ENCODE results near the gene ODAM.

Gene ODAM

DNA sequence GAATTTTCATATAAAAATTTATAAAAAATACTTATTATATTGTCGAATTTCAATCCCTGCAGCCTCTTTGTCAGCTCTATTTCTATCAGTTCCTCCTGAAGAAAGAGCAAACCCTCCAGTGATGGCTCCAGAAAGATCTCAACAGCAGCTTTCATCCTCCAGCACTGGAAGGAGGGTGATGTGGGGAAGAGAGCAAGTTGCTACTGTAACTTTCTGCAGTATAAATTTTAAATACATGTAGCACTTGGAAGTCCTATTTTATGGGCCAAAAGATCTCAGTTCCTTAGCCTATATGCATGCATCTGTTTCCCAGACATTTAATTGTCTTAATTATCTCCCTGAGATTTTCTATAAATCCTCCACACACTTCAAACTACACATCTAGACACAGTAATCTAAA is 13.7 kb upstream of the ODAM start:
- no peak overlapping the region for H3K4me3 ChIP-seq (ENCODE audit: low read depth, low read length)
- H3K4me1 ChIP-seq (ENCODE audit: control insufficient read depth in 1 of 2, insufficient read depth in 2 of 2, low read length in 2 of 2), result peaks cover 0 to 3% of the 10 kb centered on the region in 2 experiments
- no peak overlapping the region for H2BK120ac ChIP-seq (ENCODE audit: insufficient read depth, low read length, poor library complexity)
- DNase-seq, result no peak
- no peak overlapping the region for H2BK5ac ChIP-seq (ENCODE audit: low read depth, low read length, poor library complexity)
- no peak overlapping the region for H3K23ac ChIP-seq (ENCODE audit: low read length)
- no peak overlapping the region for H3K9ac ChIP-seq (ENCODE audit: low read length)
- H3K27me3 ChIP-seq (ENCODE audit: insufficient read depth, low read length), result no peaks in the 10 kb centered on the region
- H3K27ac ChIP-seq (ENCODE audit: low read depth, low read length), result no peak overlapping the region
- no peak overlapping the region for H4K91ac ChIP-seq (ENCODE audit: low read depth, low read length)
- no peak overlapping the region for H3K4me2 ChIP-seq (ENCODE audit: low read length)
- H3K36me3 ChIP-seq (ENCODE audit: control insufficient read depth in 1 of 2, insufficient read depth in 2 of 2, low read length in 2 of 2), result no peaks in the 10 kb centered on the region
- no peak overlapping the region for H3K4ac ChIP-seq (ENCODE audit: low read depth, low read length)
- H2BK12ac ChIP-seq (ENCODE audit: low read length), result no peak overlapping the region
- no CpG with 5 or more reads among the region's 1 CpG for WGBS (ENCODE audit: extremely low coverage, insufficient coverage, insufficient read length)
- H3K79me1 ChIP-seq (ENCODE audit: low read length), result peaks cover 2% of the 10 kb centered on the region
- no peak overlapping the region for H4K12ac ChIP-seq (ENCODE audit: low read depth, low read length)
- H4K8ac ChIP-seq (ENCODE audit: low read depth, low read length), result no peak overlapping the region
- H3K18ac ChIP-seq (ENCODE audit: low read length), result no peak overlapping the region
- no peak overlapping the region for H2AK5ac ChIP-seq (ENCODE audit: low read length)
- H2AFZ ChIP-seq (ENCODE audit: insufficient read depth, low read length, poor library complexity), result no peak overlapping the region
- H3K9me3 ChIP-seq (ENCODE audit: insufficient read depth, low read depth, low read length), result no peaks in the 10 kb centered on the region
- no peak overlapping the region for H3K14ac ChIP-seq (ENCODE audit: low read length)
- H3K79me2 ChIP-seq (ENCODE audit: control insufficient read depth, insufficient read depth, low read length, poor library complexity), result no peaks in the 10 kb centered on the region

DNA sequence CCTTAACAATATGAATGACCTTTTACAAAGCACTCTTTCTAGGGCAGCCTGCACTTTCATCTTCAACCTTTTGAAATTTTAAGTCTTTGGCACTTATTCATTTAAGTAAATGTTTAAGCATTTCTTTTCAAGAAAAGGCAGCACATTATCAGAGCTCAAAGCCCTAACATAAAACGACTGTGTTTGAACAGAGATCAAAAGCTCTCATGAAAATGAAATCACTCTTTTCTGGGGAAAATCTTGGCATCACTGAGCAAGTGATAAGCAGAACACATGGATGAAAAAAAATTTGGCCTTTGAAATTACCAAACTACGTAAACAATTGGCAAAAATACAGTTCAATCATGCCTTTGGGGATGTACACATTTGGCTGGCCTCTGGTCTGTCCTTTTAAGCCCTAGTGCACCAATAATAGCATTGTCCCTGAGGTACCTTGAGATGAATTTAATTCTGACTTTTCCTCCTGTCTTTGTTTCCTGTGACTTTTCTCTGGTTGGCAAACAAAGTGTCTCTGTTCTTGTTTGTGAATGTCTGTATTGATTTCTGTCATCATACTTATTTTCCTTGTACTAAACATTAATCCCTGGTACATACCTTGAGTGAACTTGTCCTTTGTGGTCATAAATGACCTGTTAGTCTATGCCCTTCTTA is 12.9 kb upstream of the ODAM start:
- no peak overlapping the region for H3K4me2 ChIP-seq (ENCODE audit: low read length)
- no peak overlapping the region for H2BK12ac ChIP-seq (ENCODE audit: low read length)
- no peak overlapping the region for H3K14ac ChIP-seq (ENCODE audit: low read length)
- DNase-seq, result no peak
- no peaks in the 10 kb centered on the region for H3K27me3 ChIP-seq (ENCODE audit: insufficient read depth, low read length)
- H3K18ac ChIP-seq (ENCODE audit: low read length), result no peak overlapping the region
- H4K8ac ChIP-seq (ENCODE audit: low read depth, low read length), result no peak overlapping the region
- WGBS (ENCODE audit: extremely low coverage, insufficient coverage, insufficient read length), result no CpG with 5 or more reads among the region's 2 CpGs
- H3K23ac ChIP-seq (ENCODE audit: low read length), result no peak overlapping the region
- no peak overlapping the region for H2AFZ ChIP-seq (ENCODE audit: insufficient read depth, low read length, poor library complexity)
- H3K27ac ChIP-seq (ENCODE audit: low read depth, low read length), result no peak overlapping the region
- H2AK5ac ChIP-seq (ENCODE audit: low read length), result no peak overlapping the region
- no peaks in the 10 kb centered on the region for H3K79me2 ChIP-seq (ENCODE audit: control insufficient read depth, insufficient read depth, low read length, poor library complexity)
- H3K36me3 ChIP-seq (ENCODE audit: control insufficient read depth in 1 of 2, insufficient read depth in 2 of 2, low read length in 2 of 2), result no peaks in the 10 kb centered on the region
- H2BK5ac ChIP-seq (ENCODE audit: low read depth, low read length, poor library complexity), result no peak overlapping the region
- no peak overlapping the region for H3K4ac ChIP-seq (ENCODE audit: low read depth, low read length)
- no peak overlapping the region for H4K12ac ChIP-seq (ENCODE audit: low read depth, low read length)
- H3K9me3 ChIP-seq (ENCODE audit: insufficient read depth, low read depth, low read length), result no peaks in the 10 kb centered on the region
- H4K91ac ChIP-seq (ENCODE audit: low read depth, low read length), result no peak overlapping the region
- no peak overlapping the region for H2BK120ac ChIP-seq (ENCODE audit: insufficient read depth, low read length, poor library complexity)
- H3K4me3 ChIP-seq (ENCODE audit: low read depth, low read length), result no peak overlapping the region
- H3K4me1 ChIP-seq (ENCODE audit: control insufficient read depth in 1 of 2, insufficient read depth in 2 of 2, low read length in 2 of 2), result peaks cover 0 to 5% of the 10 kb centered on the region in 2 experiments
- H3K9ac ChIP-seq (ENCODE audit: low read length), result no peak overlapping the region
- peaks cover 5% of the 10 kb centered on the region for H3K79me1 ChIP-seq (ENCODE audit: low read length)

DNA sequence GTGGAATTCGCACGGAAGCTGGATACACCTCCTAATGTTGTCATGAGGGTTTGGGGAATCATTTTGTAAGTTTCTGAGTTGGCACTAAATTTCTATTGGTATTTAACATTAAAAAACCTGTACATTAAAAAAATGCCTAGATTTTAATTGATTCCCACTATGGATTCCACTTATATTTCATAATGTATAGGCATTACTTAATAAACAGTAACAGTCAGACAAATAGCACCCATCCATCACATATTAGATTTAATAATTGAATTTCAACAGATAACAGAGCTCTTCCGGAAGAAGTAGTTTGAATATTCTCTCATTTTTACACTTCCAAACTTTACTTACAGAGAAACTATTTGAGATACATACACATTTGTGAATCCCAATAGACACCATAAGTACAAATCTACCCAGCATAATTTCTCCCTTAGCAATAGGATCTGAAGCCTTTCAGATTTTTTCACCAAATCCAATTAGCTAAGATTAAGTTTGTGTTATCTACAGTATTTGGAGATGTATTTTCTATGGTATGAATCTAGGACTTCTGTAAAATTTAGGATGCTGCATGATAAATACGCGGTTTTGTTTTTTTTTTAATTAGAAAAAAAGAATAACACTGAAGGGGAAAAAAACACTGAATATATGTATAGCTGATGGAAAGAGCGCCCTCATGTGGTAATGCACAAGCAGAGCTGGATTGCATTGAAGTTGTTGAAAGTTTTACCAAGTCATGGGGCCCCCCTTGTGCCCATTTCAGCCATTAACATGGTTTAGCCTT is 12.2 kb upstream of the ODAM start:
- H3K27ac ChIP-seq (ENCODE audit: low read depth, low read length), result no peak overlapping the region
- H2AFZ ChIP-seq (ENCODE audit: insufficient read depth, low read length, poor library complexity), result no peak overlapping the region
- H4K8ac ChIP-seq (ENCODE audit: low read depth, low read length), result no peak overlapping the region
- no peak overlapping the region for H3K4ac ChIP-seq (ENCODE audit: low read depth, low read length)
- no peak overlapping the region for H3K4me2 ChIP-seq (ENCODE audit: low read length)
- H3K79me2 ChIP-seq (ENCODE audit: control insufficient read depth, insufficient read depth, low read length, poor library complexity), result no peaks in the 10 kb centered on the region
- no peak overlapping the region for H4K12ac ChIP-seq (ENCODE audit: low read depth, low read length)
- H3K14ac ChIP-seq (ENCODE audit: low read length), result no peak overlapping the region
- peaks cover 5% of the 10 kb centered on the region for H3K79me1 ChIP-seq (ENCODE audit: low read length)
- no peak overlapping the region for H2BK5ac ChIP-seq (ENCODE audit: low read depth, low read length, poor library complexity)
- no peaks in the 10 kb centered on the region for H3K36me3 ChIP-seq (ENCODE audit: control insufficient read depth in 1 of 2, insufficient read depth in 2 of 2, low read length in 2 of 2)
- H3K27me3 ChIP-seq (ENCODE audit: insufficient read depth, low read length), result no peaks in the 10 kb centered on the region
- H2AK5ac ChIP-seq (ENCODE audit: low read length), result no peak overlapping the region
- WGBS (ENCODE audit: extremely low coverage, insufficient coverage, insufficient read length), result no CpG with 5 or more reads among the region's 6 CpGs
- H4K91ac ChIP-seq (ENCODE audit: low read depth, low read length), result no peak overlapping the region
- H3K23ac ChIP-seq (ENCODE audit: low read length), result no peak overlapping the region
- H2BK12ac ChIP-seq (ENCODE audit: low read length), result no peak overlapping the region
- no peak overlapping the region for H2BK120ac ChIP-seq (ENCODE audit: insufficient read depth, low read length, poor library complexity)
- H3K9me3 ChIP-seq (ENCODE audit: insufficient read depth, low read depth, low read length), result no peaks in the 10 kb centered on the region
- H3K18ac ChIP-seq (ENCODE audit: low read length), result no peak overlapping the region
- no peak overlapping the region for H3K4me3 ChIP-seq (ENCODE audit: low read depth, low read length)
- peak in 1 of 2 donors; percentile 61 for DNase-seq
- H3K4me1 ChIP-seq (ENCODE audit: control insufficient read depth in 1 of 2, insufficient read depth in 2 of 2, low read length in 2 of 2), result peaks cover 0 to 5% of the 10 kb centered on the region in 2 experiments
- H3K9ac ChIP-seq (ENCODE audit: low read length), result no peak overlapping the region

DNA sequence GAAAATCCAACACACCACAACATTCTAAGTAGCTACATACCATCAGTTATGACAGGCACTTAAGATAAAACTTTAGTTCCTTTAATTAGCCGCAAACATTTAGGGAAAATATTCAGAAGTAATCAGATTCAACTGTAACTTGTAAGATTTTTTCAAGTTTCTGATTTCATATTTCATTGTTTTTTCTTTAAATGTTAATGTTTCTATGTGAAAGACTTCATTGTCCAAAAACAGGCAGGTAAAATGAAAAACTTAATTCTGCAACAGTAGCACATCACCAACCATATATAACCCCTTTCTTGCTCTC is 11.6 kb upstream of the ODAM start:
- Histone ChIP-seq H3K9me3 (ENCODE audit: insufficient read depth, low read depth, low read length) (no peaks in the 10 kb centered on the region), H3K4me1 (ENCODE audit: control insufficient read depth in 1 of 2, insufficient read depth in 2 of 2, low read length in 2 of 2) (peaks cover 0 to 5% of the 10 kb centered on the region in 2 experiments), H3K36me3 (ENCODE audit: control insufficient read depth in 1 of 2, insufficient read depth in 2 of 2, low read length in 2 of 2) (no peaks in the 10 kb centered on the region), H2AK5ac (ENCODE audit: low read length) (no peak overlapping the region), H2BK120ac (ENCODE audit: insufficient read depth, low read length, poor library complexity) (no peak overlapping the region), H3K27ac (ENCODE audit: low read depth, low read length) (no peak overlapping the region), H3K14ac (ENCODE audit: low read length) (no peak overlapping the region), H3K4ac (ENCODE audit: low read depth, low read length) (no peak overlapping the region), H2AFZ (ENCODE audit: insufficient read depth, low read length, poor library complexity) (no peak overlapping the region), H2BK5ac (ENCODE audit: low read depth, low read length, poor library complexity) (no peak overlapping the region), H3K27me3 (ENCODE audit: insufficient read depth, low read length) (no peaks in the 10 kb centered on the region), H3K18ac (ENCODE audit: low read length) (no peak overlapping the region), H4K12ac (ENCODE audit: low read depth, low read length) (no peak overlapping the region), H3K4me2 (ENCODE audit: low read length) (no peak overlapping the region), H4K91ac (ENCODE audit: low read depth, low read length) (no peak overlapping the region), H3K79me2 (ENCODE audit: control insufficient read depth, insufficient read depth, low read length, poor library complexity) (no peaks in the 10 kb centered on the region), H3K23ac (ENCODE audit: low read length) (no peak overlapping the region), H3K79me1 (ENCODE audit: low read length) (peaks cover 5% of the 10 kb centered on the region), H3K4me3 (ENCODE audit: low read depth, low read length) (no peak overlapping the region), H3K9ac (ENCODE audit: low read length) (no peak overlapping the region), H4K8ac (ENCODE audit: low read depth, low read length) (no peak overlapping the region), H2BK12ac (ENCODE audit: low read length) (no peak overlapping the region)
- no CpG with 5 or more reads among the region's 1 CpG for WGBS (ENCODE audit: extremely low coverage, insufficient coverage, insufficient read length)
- no peak for DNase-seq

Measured in trophoblast cell (in vitro differentiated cells and primary cell).